ENCODE results near the gene TAF4B. TPM values are rescaled to one million over a fixed set of nuclear protein-coding genes. Genes with fewer than 3 reads are reported as not detected.

Gene TAF4B
- total RNA-seq, 1 donor from 2014 or later = 3.9 TPM

DNA sequence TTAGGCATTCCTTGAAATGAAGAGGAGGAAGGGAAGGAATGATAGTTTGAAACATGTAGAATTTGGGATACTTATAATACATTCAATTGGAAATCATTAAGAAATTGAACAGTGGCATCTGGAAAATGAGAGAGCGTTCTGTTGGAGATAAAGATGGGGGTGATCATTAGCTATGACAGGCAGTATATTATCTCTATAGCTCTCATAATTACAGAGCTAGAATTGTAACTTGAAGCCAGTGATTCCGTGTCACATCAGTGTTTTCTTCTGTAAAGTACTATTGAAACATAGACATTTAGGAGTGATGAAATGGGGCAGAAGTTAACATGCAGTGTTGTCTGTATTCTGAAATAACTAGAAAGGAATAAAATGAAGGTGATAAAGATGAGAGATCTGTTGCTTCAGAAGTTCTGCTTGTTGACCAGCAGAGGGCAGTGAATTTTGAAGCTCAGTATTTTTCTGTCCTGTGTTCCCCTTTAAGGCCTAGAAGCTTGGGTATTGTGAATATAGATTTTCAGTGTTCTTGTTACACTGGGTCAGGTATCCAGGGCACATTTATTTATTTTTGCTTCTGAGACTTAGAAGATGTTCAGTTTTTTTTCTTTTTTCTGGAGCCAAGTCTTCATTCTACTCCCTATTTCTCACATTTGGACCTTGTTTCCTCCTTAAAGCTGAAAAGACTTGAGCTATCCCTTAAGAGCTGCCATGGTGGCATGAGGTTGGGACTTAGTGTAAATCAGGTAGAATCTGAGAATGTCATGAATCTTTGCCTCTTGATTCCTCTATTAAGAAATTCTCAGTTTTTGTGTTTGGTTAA, 157.4 kb downstream of the TAF4B start:
- DNase-seq = peak; percentile 70

DNA sequence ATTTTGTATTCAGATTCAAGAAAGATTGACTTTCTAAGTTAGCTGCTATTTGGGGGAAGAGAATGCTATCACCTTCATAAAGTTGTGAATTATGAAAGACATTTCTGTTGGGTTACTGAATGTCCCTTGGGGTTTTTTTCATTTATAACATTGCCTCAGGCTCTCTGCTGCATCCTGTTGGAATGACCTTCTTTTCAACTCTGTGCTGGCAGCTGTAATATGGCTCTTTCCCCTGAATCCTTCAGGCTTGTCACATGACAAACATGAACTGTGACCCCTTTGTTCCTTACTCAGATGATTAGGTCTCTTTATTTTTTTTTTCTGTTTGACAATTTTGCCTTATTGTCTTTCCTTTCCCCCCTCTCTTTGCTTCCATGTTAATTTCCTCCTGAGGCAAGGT, 159.8 kb downstream of the TAF4B start:
- DNase-seq = peak; percentile 85

DNA sequence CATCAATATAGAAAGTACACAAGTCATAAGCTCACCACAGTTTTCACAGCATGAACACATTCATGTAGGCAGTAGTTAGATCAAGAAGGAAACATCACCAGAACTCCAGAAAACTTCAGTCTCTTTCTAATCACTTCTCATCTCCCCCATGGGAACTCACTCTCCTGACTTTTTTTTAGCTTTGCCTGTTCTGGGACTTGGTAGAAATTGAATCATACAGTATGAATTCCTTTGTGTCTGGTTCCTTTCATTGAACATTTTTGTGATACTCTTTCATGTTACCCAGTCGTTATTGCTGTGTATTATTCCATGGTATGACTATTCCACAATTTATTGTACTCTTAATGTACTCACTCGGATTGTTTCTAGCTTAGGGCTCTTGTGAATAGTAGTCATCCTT, 160.2 kb downstream of the TAF4B start:
- DNase-seq = peak; percentile 15

DNA sequence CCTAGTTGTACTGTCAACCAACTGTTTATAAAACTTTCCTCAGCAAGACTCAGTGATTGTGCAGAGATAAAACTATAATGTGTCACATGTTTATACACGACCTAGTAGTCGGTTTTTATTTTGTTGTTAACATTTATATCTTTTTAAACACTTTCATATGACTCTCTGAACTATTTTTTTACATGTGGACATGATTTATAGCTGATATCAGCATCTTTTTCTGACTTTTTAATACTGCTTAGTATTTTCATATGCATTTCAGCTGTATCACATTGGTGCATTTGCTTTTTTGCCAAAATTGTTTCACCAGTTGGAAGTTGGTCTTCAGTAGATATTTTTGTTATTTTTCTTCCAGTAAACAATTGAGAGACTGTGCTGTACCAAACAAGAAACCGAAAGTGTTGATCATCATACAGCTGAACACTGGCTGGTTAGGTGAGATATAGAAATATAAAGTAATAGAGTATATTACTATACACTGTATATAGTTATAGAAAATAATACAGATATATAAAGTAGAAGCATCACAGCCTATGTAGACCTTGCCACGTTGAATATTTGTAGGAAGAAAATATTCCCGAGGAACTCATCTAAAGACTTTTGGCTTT, 167.9 kb downstream of the TAF4B start:
- DNase-seq = no peak

DNA sequence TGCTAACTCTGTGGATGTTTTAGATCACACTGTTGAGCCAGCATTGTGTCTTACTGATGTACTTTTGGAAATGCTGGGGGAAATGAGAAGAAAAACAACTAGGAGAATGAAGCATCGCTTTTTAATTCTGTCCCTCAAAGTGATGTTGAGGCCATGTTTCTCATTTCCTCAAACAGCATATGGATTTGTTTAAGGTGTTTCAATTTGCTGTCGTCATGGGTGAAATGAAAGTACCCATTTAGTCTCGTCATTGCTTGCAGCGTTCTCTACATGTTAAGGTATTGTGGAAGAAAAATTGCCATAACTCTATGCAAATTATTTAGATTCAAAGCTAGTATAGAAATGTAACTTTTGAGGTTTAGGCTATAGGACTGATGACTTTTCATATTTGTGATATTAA, 170.8 kb downstream of the TAF4B start:
- DNase-seq = no peak

DNA sequence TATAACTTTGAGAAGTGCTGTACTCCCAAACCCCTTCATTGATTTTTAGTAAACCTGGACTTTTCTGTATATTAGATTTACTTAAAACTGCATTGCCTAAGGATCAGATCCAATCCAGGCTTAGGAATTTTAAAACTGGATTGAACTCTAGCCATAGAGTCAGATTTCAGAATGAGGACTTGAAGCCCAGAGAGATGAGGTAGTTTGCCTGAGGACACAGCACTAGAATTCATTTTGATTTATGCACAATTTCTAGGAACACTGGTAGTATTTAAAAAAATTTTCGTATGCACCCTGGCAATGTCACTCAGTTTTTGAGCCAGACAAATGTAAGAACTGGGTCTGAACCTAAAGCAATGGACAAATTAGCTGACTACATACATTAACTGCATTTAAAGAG, 177.2 kb downstream of the TAF4B start:
- no peak for DNase-seq

DNA sequence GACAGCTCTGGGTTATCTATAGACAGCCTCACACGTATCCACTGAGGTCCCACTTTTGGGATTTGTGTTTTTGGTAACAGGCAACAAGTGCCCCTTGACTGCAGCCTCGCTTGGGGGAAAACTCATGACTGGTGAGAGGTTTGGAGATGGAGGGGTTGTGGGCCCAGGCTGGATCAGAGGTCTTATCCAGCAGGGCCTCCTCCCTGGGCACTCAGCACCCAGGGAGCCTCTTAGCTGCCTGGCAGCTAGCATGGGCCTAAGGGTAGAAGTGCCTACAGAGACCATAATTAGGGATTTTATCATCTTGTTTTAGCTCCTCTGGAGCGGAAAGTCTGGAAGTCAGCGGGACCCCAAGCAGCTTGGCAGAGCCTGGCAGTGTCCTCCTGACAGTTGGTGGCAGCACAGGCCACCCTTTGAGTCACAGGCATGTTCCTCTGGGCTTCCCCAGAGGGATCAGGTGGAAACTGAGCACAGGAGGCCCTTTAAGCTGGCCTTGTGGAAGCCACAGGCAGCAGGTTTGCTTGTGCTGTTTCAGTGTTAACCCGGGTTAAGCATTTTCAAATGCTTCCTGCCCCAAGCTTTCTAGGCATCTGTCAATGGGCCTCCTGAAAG, 179.1 kb downstream of the TAF4B start:
- peak; percentile 67 for DNase-seq

DNA sequence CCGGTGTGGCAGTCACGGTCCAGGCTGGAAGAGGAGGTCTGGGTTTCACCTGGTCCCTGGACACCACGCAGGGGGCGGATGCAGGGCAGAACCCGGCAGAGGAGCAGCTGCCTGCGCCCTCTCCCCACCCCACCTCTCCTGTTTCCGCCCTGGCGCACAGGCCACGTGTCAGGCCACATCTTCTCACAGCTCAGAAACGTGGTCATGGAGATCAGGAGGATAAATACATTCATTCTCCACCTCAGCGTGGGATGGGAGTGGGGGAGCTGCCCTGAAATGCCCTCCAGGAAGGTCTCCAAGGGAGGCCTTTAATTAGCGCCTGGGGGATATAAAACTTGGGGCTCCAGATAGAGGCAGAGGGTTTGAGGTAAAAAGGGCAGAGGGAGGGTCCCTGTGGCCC, 180.1 kb downstream of the TAF4B start:
- DNase-seq = no peak

DNA sequence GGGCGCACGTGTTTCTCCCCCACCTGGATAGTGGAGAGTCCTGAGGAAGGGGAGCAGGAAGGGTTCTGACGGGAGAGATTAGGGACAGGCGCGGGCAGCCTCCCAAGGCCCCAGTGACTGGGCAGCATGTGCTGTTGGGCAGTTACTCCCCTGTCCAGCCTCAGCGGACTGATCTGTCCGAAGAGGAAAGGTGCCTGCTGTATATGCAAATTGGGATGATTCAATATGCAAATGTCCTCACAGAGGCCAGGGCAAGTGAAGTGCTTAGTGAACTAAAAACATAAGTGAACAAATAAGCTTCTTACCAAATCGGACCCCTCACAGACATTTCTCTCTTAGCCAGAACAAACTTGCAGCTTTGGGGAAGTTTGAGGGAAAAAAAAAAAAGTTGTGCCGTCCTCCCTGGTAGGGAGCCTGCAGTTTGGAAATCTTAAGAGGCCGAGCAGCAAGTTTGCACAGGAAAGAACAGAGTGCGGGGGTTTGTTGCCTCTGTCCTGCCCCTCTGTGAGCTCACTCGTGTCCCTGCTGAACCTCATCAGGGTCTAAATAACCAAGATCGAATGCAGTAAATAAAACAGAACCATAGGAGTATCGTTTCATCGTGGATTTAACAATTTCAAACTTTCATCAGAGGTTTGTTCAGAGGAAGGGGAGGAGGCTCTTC, 180.7 kb downstream of the TAF4B start:
- no peak for DNase-seq

DNA sequence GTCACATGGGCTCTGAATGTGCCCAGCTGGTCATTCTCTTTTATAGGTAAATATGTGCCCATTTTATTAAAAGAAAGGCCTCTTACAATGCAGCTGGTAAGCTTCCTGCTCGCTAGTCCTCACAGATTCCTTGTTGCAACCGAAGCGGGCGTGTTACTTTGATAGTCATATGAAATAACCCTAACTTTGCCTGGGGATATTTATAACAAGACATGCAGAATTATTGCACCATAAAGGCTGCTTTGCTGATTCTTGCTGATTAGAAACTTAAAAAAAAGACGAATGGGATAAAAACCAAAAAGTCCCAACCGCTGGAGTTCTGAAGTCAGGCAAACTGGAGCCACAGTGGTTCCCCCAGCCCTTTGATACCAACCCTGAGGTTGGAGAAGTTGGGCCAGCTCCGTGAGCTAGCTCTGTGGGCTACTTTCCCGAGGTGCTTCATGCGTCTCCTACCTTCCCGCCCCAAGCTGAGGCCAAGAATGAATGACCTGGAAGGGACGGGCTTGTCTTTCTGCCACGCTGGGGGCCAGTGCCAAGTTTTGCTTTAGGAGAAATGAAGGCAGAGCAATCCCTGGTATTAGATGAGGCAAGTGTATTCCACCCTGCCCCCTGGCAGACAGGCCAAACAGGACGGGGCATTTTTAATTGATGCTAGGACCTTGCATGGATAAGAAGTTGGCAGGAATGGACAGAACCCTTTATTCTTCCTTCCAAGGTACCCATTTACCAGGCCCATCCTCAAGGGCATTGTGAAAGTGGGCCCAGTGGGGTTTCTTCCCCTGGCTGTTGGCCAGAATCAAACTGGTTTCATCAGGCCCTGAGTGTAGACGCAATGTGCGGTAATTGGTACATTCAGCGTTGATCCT, 181.7 kb downstream of the TAF4B start:
- no peak for DNase-seq

DNA sequence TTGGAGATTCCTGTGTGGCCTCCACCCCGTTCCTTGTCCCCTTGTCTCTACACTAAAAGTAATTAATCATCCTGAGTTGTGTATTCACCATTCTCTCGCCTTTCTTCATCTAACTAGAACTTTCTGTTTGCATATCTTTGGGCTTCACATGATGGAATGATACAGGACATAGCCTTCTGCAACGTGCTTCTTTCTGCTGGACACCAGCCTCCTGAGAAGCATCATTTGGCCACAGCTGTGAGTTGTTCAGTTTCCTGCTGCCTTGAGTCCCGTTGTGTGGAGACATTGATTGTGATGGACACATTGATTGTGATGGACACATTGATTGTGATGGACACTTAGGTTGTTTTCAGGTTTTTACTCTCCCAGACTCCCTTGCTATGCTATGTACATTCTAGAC, 182.8 kb downstream of the TAF4B start:
- DNase-seq = no peak

DNA sequence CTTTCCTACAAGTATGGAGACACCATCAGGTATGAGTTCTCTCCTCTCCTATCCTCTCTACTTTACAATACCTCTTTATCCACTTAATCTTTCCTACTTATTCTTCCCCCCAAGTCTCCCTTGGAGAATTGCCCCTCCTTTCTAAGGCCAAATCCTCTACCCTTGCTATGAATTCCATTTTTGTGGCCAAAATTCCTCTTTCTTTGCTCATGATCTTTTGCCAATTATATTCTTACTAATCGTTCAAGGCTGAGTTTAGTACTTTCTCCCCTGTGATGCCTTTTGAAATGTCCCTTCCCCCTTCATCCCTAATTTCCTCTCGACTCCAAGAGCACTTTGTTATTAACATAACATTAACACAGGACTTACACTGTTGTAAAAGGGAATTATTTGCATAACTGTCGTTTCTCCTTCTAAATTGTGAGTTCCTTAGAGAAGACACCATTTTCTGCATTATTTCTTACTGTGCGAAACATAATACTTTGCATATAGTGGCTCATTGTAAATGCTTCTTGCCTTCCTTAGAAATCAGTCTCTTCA, 188.7 kb downstream of the TAF4B start:
- no peak for DNase-seq

DNA sequence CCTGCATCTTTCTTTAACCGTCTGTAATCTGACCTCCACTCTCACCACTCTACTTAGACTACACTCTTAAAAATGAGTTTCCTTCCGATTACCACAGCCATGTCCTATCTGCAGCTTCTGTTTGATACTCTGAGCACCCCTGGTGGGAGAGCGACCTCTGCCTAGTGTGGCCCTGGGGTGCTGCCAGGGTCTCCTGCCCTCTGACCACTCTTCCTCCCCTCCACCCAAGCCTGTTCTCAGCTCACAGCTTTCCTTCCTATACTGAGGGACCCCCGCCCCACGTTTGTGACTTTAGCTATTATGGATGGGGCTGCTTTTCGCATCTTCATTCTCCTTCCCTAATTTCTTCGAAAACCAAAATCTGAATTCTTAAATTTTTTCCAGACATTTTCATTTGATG, 189.4 kb downstream of the TAF4B start:
- DNase-seq = no peak

DNA sequence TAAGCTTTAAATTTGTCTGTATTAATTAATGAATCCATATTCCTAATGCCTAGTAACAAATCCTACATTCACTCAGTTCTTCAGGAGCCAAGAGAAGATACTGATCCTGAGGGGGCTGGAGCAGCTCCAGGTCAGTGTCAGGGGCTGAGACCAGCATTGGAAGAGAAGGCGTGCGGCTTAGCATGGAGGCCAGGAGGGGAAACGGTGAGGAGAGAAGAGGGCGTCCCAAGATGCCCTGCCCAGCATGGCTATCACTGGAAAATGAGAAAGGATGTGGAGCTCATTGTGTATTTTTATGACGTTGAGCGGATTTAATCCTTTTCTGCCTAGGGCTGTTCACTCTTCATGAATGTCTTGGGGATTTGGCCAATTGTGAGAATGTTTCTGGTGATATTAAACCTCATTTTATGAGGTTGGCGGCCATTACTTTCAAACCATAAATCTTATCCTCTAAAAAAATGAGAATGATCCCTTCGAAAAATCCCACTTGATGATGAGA, 190.5 kb downstream of the TAF4B start:
- no peak for DNase-seq

DNA sequence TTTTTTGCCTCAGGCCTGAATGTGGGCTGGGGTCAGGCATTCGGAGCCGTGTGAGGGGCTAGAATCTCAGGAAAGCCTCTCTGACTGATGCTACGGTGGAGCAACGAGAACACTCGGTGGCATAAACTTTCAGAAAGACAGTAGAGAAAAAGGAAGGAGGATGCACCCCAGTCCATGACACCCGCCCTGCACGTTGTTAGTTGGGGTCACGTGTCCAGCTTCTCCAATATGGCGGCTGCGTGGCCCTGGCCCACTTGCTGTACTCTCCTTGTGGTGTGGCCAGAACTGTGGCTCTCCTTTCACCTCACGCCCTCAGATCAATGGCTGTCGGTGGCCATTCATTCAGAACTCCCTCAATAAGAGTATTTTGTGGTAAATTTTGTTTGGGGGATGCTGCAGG, 190.9 kb downstream of the TAF4B start:
- DNase-seq = no peak

DNA sequence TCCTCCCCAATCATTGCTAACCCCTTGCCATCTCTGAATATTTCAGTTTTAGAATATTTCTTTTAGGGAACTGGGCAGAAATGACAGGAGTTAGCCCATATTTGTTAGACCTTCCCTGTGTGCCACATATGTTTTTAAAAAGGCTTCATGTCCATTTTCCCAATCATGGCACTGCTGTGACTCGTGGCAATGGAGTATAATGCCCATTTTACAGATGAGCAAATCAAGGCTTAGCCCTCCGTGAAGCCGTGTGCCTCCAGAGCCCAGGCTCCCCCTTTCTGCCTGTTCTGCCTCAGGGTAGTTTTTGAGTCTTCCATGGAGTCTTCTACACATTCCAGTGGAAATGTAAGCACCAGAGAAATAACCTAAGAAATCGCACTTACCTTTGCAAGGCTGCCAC, 192.0 kb downstream of the TAF4B start:
- no peak for DNase-seq

DNA sequence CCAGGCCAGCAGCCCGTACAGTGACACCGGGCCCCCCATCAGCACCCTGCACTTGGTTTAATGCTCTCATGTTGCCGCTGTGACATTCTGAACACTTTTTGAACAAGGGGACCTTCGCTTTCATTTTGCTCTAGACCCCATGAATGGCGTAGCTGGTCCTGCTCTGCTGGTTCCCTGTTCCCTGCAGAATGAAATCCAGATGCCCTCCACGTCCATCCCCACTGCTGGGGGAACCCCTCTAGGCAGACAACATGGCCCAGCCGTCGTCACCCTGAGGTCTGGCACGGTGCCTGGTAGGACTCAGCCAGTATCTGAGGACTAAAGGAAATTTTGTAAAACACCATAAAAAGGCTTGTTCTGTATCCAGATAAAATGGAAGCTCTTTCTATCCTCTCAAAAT, 193.5 kb downstream of the TAF4B start:
- no peak for DNase-seq

DNA sequence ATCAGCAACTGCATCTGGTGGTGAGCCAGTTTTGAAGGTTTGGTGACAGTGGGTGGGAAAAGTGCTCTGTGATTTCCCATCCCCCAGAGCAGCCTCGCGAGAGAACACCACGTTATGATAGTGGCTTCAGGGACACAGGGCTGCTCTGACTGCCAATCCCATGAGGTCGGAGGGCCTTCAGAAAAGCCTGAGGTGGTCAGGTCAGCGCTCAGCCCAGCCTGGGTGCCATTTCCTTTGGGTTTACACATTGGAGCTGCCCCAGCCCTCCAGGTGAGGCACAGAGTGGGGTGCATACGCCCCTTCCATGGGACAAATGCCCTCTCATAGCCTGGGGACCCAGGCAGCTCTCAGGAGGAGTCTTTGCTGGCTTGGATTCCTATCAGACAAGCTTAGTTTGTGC, 195.3 kb downstream of the TAF4B start:
- DNase-seq = no peak

DNA sequence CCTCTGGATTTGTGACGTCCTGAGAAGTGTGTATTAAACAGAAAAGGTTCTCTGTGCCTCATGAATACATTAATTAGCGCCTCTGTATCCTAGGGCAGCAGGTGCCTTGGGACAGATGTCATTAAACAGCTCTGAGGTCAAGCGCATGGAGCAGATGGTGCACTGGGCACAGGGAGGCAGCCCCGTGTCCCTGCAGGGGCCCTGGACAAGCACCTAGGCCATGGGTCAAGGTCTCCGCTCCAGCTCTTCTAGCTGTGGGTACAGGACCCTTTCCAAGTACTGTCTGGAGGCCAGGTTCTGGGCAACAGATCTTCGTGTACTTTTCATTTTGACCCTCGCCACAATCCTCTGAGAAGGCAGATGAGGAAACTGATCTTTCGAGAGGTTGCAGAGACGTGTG, 195.7 kb downstream of the TAF4B start:
- no peak for DNase-seq

DNA sequence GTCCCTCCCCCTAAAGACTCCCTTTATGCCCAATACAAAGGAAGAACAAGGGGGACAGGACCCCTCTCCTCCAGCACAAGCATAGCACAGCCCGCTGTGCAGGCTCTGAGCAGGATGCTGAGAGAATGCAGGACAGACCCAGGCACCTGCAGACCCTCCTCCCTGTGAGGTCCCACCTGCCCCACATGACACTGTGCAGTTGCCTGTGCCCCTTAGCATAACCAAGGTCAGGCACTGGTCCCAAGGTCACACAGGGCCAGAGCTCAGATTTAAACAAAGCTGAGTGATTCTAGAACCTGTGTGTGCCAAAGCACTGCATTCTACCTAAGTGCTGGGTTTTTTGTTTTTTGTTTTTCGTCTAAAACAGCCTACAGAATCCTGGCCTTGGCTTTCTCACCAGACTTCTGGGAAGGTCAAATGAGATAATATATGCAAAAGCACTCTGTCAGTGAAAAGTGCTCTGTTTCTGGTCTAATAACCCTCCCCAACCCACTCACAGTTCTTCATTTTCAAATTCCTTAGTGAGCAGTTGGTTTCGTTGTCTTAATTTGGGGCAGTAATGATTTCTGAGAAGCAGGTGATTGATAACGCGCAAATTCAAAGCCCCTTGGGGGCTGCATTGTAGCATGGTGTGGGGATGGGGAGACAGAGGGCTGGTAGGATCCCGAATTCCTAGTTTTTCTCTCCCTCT, 196.4 kb downstream of the TAF4B start:
- DNase-seq = no peak

DNA sequence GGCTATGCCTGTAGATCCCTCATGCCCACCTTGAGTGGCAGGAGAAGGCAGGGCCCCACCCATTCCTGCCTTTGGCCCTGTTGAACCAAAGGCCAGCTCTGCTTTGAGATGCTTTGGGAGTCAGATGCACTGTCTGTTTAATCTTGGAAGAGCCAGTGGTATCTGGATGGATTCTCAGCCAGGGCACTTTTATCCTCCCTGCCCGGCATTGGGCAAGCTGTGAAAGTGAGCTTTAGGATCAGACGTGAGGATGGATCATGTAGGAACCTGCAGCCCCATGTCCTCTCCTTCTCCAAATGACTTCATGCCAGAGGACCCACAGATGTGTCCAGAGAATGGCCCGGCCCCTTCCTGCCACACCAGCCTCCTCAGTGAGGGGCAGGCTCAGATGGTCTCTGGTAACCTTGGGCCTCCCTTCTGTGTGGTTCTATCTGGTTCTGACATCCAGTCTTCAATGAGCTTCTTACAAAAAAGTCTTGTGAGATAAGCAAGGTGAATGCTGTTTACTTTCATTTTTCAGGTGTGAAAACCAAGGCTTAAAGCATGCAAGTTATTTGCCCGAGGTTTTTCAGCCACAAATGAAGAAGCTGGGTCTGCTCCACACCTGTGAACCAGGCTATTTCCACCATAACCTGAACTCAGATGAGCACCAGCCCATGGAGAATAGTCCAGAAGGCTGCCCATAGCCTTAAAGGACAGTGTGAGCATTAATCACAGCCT, 198.3 kb downstream of the TAF4B start:
- no peak for DNase-seq

Data from dermis blood vessel endothelial cell (primary cell).